Left lobe of liver (tissue), 2 donors: ENCODE measurements around the gene EPB41L3. TPM values are rescaled to one million over a fixed set of nuclear protein-coding genes. Genes with fewer than 3 reads are reported as not detected.

Experiments used
- ATAC-seq: fragments of 200-7000 bp; cut with Tn5 transposase; one replicate; pipeline ENCODE4 v1.9.1; 2020; ENCODE audit warnings: mild to moderate bottlenecking, moderate library complexity
- DNase-seq: peaks from one replicate; pipeline ENCODE4 v3.0.0-alpha.2; 2020; ENCODE audit warnings: low spot score
- total RNA-seq: library from RNA; stranded (reverse); gene quantifications from one replicate; pipeline ENCODE4 v1.2.1, GENCODE V29; 2021
- donor health status: DM: no; HTN: no; CAD: no; lungs with moderate emphysema.
- donor health status: DM: no; HTN: yes; CAD: no.

EPB41L3 gene
- total RNA-seq, 1 donor from 2014 or later = 4.0 TPM

- DNase-seq (no peak), ATAC-seq (no peak)
These were observed 124.8 kb downstream of the EPB41L3 start for GRCh38 chr18:5419030-5419429.

GRCh38 chr18:5417342-5417741, 126.5 kb downstream of the EPB41L3 start:
- DNase-seq (no peak), ATAC-seq (no peak)

GRCh38 chr18:5416112-5416511, 127.7 kb downstream of the EPB41L3 start:
- ATAC-seq (no peak), DNase-seq (no peak)

- ATAC-seq = no peak
These were observed 128.1 kb downstream of the EPB41L3 start for GRCh38 chr18:5415665-5416064.

GRCh38 chr18:5415031-5415430, 128.8 kb downstream of the EPB41L3 start:
- DNase-seq = no peak
- ATAC-seq = no peak

More at GRCh38 chr18:5415665-5416064, 128.1 kb downstream of the EPB41L3 start:
- DNase-seq = no peak

GRCh38 chr18:5414546-5414945, 129.3 kb downstream of the EPB41L3 start:
- DNase-seq (no peak), ATAC-seq (no peak)

- DNase-seq (no peak), ATAC-seq (no peak)
These were observed 130.3 kb downstream of the EPB41L3 start for GRCh38 chr18:5413447-5413846.

- ATAC-seq (no peak), DNase-seq (no peak)
These were observed 133.2 kb downstream of the EPB41L3 start for GRCh38 chr18:5410582-5410981.

GRCh38 chr18:5398269-5398668, 145.5 kb downstream of the EPB41L3 start:
- ATAC-seq (no peak), DNase-seq (no peak)

GRCh38 chr18:5397102-5397501, 146.7 kb downstream of the EPB41L3 start:
- no peak for DNase-seq
- ATAC-seq = no peak

- DNase-seq (no peak), ATAC-seq (no peak)
These were observed 147.8 kb downstream of the EPB41L3 start for GRCh38 chr18:5395860-5396448.

GRCh38 chr18:5393779-5394178, 150.0 kb downstream of the EPB41L3 start:
- DNase-seq = no peak
- ATAC-seq = no peak

GRCh38 chr18:5391409-5391808, 152.4 kb downstream of the EPB41L3 start:
- no peak for DNase-seq
- no peak for ATAC-seq

GRCh38 chr18:5389356-5389755, 154.4 kb downstream of the EPB41L3 start:
- ATAC-seq (no peak), DNase-seq (no peak)

- ATAC-seq (no peak), DNase-seq (no peak)
These were observed 154.9 kb downstream of the EPB41L3 start for GRCh38 chr18:5388896-5389295.

- ATAC-seq = no peak
- DNase-seq = no peak
These were observed 163.2 kb downstream of the EPB41L3 start for GRCh38 chr18:5380586-5380985.

- DNase-seq (no peak), ATAC-seq (no peak)
These were observed 166.8 kb downstream of the EPB41L3 start for GRCh38 chr18:5376986-5377385.

GRCh38 chr18:5370332-5370731, 173.5 kb downstream of the EPB41L3 start:
- no peak for ATAC-seq
- DNase-seq = no peak

- ATAC-seq (no peak), DNase-seq (no peak)
These were observed 174.3 kb downstream of the EPB41L3 start for GRCh38 chr18:5369513-5369912.

GRCh38 chr18:5365443-5365842, 178.4 kb downstream of the EPB41L3 start:
- DNase-seq = no peak
- ATAC-seq = no peak

GRCh38 chr18:5350636-5351035, 193.2 kb downstream of the EPB41L3 start:
- DNase-seq = no peak
- ATAC-seq = no peak
